Measurements from ENCODE around the gene NDUFA5.

GRCh38 chr7:123494193-123494796 is 63.3 kb downstream of the NDUFA5 start:
- TF ChIP-seq, protein P1, sequence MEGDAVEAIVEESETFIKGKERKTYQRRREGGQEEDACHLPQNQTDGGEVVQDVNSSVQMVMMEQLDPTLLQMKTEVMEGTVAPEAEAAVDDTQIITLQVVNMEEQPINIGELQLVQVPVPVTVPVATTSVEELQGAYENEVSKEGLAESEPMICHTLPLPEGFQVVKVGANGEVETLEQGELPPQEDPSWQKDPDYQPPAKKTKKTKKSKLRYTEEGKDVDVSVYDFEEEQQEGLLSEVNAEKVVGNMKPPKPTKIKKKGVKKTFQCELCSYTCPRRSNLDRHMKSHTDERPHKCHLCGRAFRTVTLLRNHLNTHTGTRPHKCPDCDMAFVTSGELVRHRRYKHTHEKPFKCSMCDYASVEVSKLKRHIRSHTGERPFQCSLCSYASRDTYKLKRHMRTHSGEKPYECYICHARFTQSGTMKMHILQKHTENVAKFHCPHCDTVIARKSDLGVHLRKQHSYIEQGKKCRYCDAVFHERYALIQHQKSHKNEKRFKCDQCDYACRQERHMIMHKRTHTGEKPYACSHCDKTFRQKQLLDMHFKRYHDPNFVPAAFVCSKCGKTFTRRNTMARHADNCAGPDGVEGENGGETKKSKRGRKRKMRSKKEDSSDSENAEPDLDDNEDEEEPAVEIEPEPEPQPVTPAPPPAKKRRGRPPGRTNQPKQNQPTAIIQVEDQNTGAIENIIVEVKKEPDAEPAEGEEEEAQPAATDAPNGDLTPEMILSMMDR (optimal IDR thresholded peaks at IDR 0.05 in 1 of 3, IDR thresholded peaks at IDR 0.05 in 1 of 3, conservative IDR thresholded peaks at IDR 0.05 in 1 of 3; ENCODE audit: extremely low read depth in 1 of 3, insufficient read depth in 2 of 3, low read length in 3 of 3), result peak in 2 of 3 experiments; percentile 23 to 40
- no peak for TF ChIP-seq EZH2 (IDR thresholded peaks at IDR 0.05; ENCODE audit: low read length)
